Mesothelial cell of epicardium (in vitro differentiated cells): ENCODE data around the gene CADM1. TPM values are rescaled to one million over a fixed set of nuclear protein-coding genes. Genes with fewer than 3 reads are reported as not detected.
A peak's percentile ranks its signal among the peaks of the same experiment; 100 is the strongest.

Experiments
- DNase-seq, 2 experiments: peaks; one replicate each; pipeline ENCODE4 v3.0.0; 2021; ENCODE audit warnings: low spot score in 2 of 2; ENCODE audit not compliant: unreplicated experiment in 2 of 2
- H3K27ac Mint-ChIP-seq: 2 replicates; pipeline ENCODE4 v1.8.0; 2021; ENCODE audit warnings: mixed read lengths
- H3K27me3 Mint-ChIP-seq: 2 replicates; pipeline ENCODE4 v1.8.0; 2021; ENCODE audit warnings: low read depth, mixed read lengths
- H3K36me3 Mint-ChIP-seq: 2 replicates; pipeline ENCODE4 v1.8.0; 2021; ENCODE audit warnings: mixed read lengths
- H3K4me1 Mint-ChIP-seq: 2 replicates; pipeline ENCODE4 v1.8.0; 2021; ENCODE audit warnings: mixed read lengths
- H3K4me3 Mint-ChIP-seq: 2 replicates; pipeline ENCODE4 v1.8.0; 2021; ENCODE audit warnings: mild to moderate bottlenecking, moderate library complexity, mixed read lengths
- H3K9me3 Mint-ChIP-seq: 2 replicates; pipeline ENCODE4 v1.8.0; 2021; ENCODE audit warnings: mixed read lengths
- CTCF ChIP-seq: fragments of 200-600 bp; sonication (generic); IDR thresholded peaks from one replicate; pipeline ENCODE4 v1.5.0; 2021; ENCODE audit warnings: antibody characterized with exemption; ENCODE audit not compliant: unreplicated experiment
- total RNA-seq: library from RNA; stranded (reverse); gene quantifications from 3 replicates; pipeline ENCODE4 v1.2.1, GENCODE V29; 2021

CADM1 gene
- total RNA-seq, 1 donor from 2014 or later, result 60.9 TPM

- Mint-ChIP-seq H3K27ac (peak overlapping the region; percentile 8), H3K36me3 (peaks cover 4% of the 10 kb centered on the region), H3K27me3 (no peaks in the 10 kb centered on the region), H3K4me3 (no peak overlapping the region), H3K4me1 (peaks cover 28% of the 10 kb centered on the region), H3K9me3 (no peaks in the 10 kb centered on the region)
- DNase-seq, result no peak
- TF ChIP-seq CTCF, result no peak
Measured at GRCh38 chr11:115207916-115208315, 296.3 kb downstream of the CADM1 start.

DNA sequence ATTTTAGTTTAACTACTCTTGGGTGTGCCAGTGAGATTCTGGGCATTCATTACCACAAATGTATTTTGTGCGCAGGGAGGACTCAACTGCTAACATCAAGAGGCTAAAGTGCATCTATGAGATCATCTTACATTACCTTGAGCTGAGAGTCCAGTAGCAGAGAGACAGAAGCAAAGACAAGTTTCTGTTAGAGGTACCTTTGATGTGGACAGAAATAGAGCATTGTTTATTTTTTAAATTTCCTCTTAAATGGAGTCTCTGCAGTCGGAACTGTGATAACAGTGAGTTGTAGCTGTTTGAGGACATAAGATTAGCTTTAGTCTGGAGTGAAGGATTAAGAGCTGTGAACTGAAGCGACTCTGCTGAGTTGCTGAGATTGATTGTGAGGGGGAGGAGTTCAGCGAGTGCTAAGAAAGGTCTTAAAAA is 297.0 kb downstream of the CADM1 start:
- no peak for TF ChIP-seq CTCF
- no peak for DNase-seq
- H3K9me3 Mint-ChIP-seq, result no peaks in the 10 kb centered on the region
- H3K27ac Mint-ChIP-seq, result peak overlapping the region; percentile 3
- H3K4me1 Mint-ChIP-seq, result peaks cover 36% of the 10 kb centered on the region
- peaks cover 4% of the 10 kb centered on the region for H3K36me3 Mint-ChIP-seq
- no peak overlapping the region for H3K4me3 Mint-ChIP-seq
- H3K27me3 Mint-ChIP-seq, result no peaks in the 10 kb centered on the region

GRCh38 chr11:115206365-115207022 is 297.7 kb downstream of the CADM1 start:
- no peaks in the 10 kb centered on the region for H3K9me3 Mint-ChIP-seq
- no peak overlapping the region for H3K4me3 Mint-ChIP-seq
- H3K4me1 Mint-ChIP-seq, result peaks cover 43% of the 10 kb centered on the region
- TF ChIP-seq CTCF, result no peak
- no peaks in the 10 kb centered on the region for H3K36me3 Mint-ChIP-seq
- peak overlapping the region; percentile 54 for H3K27ac Mint-ChIP-seq
- H3K27me3 Mint-ChIP-seq, result no peaks in the 10 kb centered on the region
- no peak for DNase-seq

DNA sequence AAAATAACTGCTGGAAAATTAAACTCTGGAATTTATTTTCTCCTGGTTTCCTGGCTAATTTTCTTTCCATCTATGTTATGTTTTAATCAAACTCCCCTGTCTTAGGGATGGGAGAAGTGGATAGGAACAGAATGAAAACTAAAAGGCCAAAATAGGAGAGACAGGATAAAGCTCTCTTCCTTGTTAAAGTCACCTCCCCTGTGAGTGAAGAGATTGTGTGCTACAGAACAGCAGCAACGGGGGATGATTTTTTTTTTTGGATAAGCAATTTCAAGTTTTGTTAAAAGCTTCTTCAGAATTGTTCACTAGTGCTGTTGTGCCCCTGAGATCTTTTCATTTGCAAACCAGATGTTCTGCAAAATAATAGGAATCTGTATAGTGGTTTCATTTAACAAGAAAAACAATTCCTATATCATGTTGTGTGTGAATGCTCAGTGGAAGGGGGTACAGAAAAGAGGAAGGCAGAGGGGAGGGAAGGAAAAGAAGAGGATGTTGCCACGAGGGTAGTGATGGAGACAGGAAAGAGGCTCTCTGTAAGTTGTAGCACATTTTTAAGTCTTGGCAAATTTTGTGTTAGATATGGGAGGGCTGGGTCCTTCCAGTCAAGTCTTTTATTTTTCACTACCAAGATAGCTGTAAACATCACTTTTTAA is 301.2 kb downstream of the CADM1 start:
- H3K4me1 Mint-ChIP-seq, result peaks cover 72% of the 10 kb centered on the region
- no peak for DNase-seq
- no peaks in the 10 kb centered on the region for H3K27me3 Mint-ChIP-seq
- no peak overlapping the region for H3K4me3 Mint-ChIP-seq
- H3K27ac Mint-ChIP-seq, result peak overlapping the region; percentile 28
- no peaks in the 10 kb centered on the region for H3K36me3 Mint-ChIP-seq
- H3K9me3 Mint-ChIP-seq, result no peaks in the 10 kb centered on the region
- no peak for TF ChIP-seq CTCF

DNA sequence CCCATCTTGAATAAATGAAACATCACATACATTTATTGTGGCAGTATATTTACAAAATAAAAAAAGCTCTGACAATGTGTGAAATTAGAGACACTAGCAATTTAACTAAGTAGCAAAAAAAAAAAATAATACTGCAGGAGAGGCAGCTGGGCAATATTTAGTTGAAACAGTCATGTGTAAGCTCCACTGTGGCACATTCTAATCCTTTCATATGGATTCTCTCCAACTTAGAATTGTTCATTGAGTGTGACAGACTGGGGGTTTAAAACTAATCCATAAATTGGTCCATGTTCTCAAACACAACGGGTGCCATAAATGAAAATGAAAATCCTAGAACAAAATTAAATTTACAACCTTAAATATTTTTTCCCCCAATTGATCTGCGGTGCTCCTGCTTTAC is 302.1 kb downstream of the CADM1 start:
- no peak for DNase-seq
- Mint-ChIP-seq H3K4me3 (no peak overlapping the region), H3K4me1 (peaks cover 72% of the 10 kb centered on the region), H3K36me3 (no peaks in the 10 kb centered on the region), H3K27ac (peak overlapping the region; percentile 83), H3K9me3 (no peaks in the 10 kb centered on the region), H3K27me3 (no peaks in the 10 kb centered on the region)
- no peak for TF ChIP-seq CTCF
